WERI-Rb-1 (cell line): ENCODE data around the gene TMEM266.

Source experiments
- DNase-seq: peaks from one replicate; pipeline ENCODE4 v3.0.0-alpha.2; 2020
- H3K27ac ChIP-seq: fragments of 250-450 bp; sonication (Bioruptor Pico); 2 replicates; pipeline ENCODE4 v1.5.1; 2020; ENCODE audit warnings: mild to moderate bottlenecking, moderate library complexity
- H3K27me3 ChIP-seq: fragments of 250-450 bp; sonication (Bioruptor Pico); 2 replicates; pipeline ENCODE4 v1.5.1; 2021; ENCODE audit warnings: mild to moderate bottlenecking, low read depth, moderate library complexity; ENCODE audit not compliant: insufficient read depth, severe bottlenecking
- H3K36me3 ChIP-seq: fragments of 250-450 bp; sonication (Bioruptor Pico); 2 replicates; pipeline ENCODE4 v1.5.1; 2020; ENCODE audit warnings: mild to moderate bottlenecking, moderate library complexity
- H3K4me3 ChIP-seq: 2 replicates; pipeline ENCODE4 v1.5.1; 2011; ENCODE audit warnings: low read depth, mild to moderate bottlenecking, control low read depth, low read length
- H3K9me3 ChIP-seq: fragments of 250-450 bp; sonication (Bioruptor Pico); 2 replicates; pipeline ENCODE4 v1.5.1; 2021; ENCODE audit warnings: mild to moderate bottlenecking, moderate library complexity; ENCODE audit not compliant: severe bottlenecking
- TF ChIP-seq, protein P1 (sequence below): IDR thresholded peaks from 2 replicates; pipeline ENCODE4 v1.5.1; 2011; ENCODE audit warnings: low read depth, mild to moderate bottlenecking, control low read depth, inconsistent platforms, low read length

The TMEM266 gene

DNA sequence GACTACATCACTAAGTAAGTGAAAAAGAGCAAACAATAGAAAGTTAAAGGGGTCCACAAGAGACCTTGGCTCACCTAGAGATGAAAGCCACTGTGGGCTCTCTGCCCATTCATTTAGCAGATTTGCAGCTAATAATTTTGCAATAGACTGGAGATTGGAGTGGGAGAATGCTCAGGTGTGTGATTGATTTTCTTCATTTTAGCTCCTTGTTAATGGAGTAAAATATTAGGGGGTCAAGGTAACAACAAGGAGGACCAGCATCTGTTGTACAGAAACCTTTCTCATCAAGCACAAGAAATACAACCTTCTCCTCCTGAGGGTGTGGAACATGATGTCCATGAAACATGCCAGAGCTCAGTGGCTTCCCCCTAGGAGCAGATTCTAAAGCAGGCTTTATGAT, 63.2 kb downstream of the TMEM266 start:
- DNase-seq, result no peak
- peaks cover 4% of the 10 kb centered on the region for H3K9me3 ChIP-seq
- H3K27ac ChIP-seq, result no peak overlapping the region
- TF ChIP-seq, protein P1, sequence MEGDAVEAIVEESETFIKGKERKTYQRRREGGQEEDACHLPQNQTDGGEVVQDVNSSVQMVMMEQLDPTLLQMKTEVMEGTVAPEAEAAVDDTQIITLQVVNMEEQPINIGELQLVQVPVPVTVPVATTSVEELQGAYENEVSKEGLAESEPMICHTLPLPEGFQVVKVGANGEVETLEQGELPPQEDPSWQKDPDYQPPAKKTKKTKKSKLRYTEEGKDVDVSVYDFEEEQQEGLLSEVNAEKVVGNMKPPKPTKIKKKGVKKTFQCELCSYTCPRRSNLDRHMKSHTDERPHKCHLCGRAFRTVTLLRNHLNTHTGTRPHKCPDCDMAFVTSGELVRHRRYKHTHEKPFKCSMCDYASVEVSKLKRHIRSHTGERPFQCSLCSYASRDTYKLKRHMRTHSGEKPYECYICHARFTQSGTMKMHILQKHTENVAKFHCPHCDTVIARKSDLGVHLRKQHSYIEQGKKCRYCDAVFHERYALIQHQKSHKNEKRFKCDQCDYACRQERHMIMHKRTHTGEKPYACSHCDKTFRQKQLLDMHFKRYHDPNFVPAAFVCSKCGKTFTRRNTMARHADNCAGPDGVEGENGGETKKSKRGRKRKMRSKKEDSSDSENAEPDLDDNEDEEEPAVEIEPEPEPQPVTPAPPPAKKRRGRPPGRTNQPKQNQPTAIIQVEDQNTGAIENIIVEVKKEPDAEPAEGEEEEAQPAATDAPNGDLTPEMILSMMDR, result no peak
- H3K27me3 ChIP-seq, result no peaks in the 10 kb centered on the region
- H3K36me3 ChIP-seq, result no peaks in the 10 kb centered on the region
- no peak overlapping the region for H3K4me3 ChIP-seq

DNA sequence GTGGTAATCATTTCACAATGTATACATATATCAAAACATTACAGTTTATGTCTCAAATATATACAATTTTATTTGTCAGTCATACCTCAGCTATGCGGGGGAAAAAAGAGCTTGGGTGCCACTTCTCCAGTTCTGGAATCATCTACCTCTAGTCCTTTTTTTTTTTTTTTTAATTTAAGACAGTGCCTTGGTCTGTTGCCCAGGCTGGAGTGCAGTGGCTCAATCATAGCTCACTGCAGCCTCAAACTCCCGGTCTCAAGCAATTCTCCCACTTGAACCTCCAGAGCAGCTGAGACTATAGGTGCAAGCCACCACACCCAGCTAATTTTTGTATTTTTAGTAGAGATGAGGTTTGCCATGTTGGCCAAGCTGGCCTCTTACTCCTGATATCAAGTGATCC, 67.4 kb downstream of the TMEM266 start:
- TF ChIP-seq, protein P1, result no peak
- H3K27ac ChIP-seq, result no peak overlapping the region
- no peaks in the 10 kb centered on the region for H3K27me3 ChIP-seq
- no peaks in the 10 kb centered on the region for H3K36me3 ChIP-seq
- no peak overlapping the region for H3K4me3 ChIP-seq
- DNase-seq, result no peak
- H3K9me3 ChIP-seq, result peaks cover 4% of the 10 kb centered on the region

DNA sequence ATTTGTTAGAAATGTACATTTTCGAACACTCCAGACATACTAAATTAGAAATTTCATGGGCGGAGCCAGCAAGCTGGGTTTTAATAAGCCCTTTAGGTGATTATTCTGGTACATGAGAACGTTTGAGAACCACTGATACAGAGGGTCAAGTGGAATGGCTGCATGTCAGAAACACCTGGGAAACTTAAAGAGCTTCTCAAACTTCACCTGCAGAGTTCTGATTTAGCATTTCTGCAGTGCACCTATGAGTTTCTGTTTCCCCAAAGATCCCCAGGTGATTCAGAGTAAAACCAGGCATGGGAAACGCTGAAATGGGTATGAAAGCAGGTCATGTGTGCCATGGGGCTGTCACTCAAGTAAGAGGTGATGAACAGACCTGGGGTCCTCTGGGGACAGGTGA, 68.1 kb downstream of the TMEM266 start:
- H3K27ac ChIP-seq, result no peak overlapping the region
- TF ChIP-seq, protein P1, result no peak
- no peaks in the 10 kb centered on the region for H3K27me3 ChIP-seq
- no peak overlapping the region for H3K4me3 ChIP-seq
- peaks cover 4% of the 10 kb centered on the region for H3K9me3 ChIP-seq
- no peak for DNase-seq
- H3K36me3 ChIP-seq, result no peaks in the 10 kb centered on the region

DNA sequence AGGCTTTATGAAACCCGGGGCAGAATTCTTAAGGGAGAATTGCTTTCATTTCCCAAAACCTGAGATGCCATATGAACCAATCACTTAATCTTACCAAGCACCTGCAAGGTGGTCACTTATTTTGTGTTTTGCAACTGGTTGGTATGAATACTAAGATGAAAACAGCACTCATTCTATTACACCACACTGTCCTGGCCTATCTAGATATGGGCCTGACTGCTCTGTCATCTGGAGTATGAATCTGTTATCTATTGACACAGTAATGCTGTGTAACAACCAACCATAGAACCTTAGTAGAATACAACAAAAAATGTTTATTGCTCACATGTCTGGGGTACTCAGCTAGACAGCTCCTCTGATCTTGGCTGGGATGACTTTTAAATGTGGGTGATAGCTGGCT, 74.8 kb downstream of the TMEM266 start:
- H3K27me3 ChIP-seq, result no peaks in the 10 kb centered on the region
- H3K9me3 ChIP-seq, result no peaks in the 10 kb centered on the region
- no peak for DNase-seq
- no peaks in the 10 kb centered on the region for H3K36me3 ChIP-seq
- TF ChIP-seq, protein P1, result no peak
- no peak overlapping the region for H3K27ac ChIP-seq
- no peak overlapping the region for H3K4me3 ChIP-seq

DNA sequence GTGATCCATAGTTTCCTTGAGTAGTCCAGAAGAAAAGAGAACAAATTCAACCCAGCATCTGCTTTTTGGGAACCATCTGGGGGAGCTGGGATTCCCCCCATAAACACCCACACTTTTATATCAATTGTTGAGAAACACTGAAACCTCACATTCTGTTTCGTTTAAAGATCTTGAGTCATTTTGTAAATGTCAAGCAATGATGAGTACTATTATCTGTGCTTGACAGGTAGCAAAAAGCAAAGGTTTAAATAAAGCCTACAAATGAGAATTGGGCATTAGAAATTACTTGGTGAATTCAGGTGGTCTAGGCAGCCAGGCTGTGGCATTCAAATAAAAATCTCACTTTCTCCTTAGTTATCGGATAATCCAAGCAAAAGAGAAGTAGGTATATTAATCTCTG, 75.7 kb downstream of the TMEM266 start:
- Histone ChIP-seq H3K27me3 (no peaks in the 10 kb centered on the region), H3K27ac (no peak overlapping the region), H3K36me3 (no peaks in the 10 kb centered on the region), H3K9me3 (no peaks in the 10 kb centered on the region), H3K4me3 (no peak overlapping the region)
- no peak for DNase-seq
- TF ChIP-seq, protein P1, result no peak

DNA sequence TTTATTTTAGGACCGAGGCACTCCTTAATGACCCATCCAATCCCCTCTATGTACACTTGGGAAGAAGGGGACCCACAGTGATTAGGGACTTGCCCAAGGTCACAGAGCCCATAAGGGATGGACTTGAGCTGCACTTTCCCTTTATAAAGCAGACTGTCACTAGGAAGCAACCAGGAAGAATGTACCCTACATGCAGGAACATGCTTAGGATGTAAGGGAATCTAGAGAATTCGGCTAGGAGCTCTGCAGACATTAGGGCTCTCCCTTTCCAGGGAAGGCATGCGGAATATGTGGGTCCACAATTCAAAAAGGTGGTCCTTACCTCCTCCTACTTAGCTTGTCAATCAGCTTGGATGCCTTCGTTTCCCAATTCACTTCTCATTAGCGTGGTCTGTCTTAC, 78.7 kb downstream of the TMEM266 start:
- H3K27me3 ChIP-seq, result no peaks in the 10 kb centered on the region
- H3K27ac ChIP-seq, result no peak overlapping the region
- no peak for DNase-seq
- no peaks in the 10 kb centered on the region for H3K36me3 ChIP-seq
- no peak overlapping the region for H3K4me3 ChIP-seq
- no peaks in the 10 kb centered on the region for H3K9me3 ChIP-seq
- TF ChIP-seq, protein P1, result no peak
